ENCODE data around the gene SCLT1. TPM values are rescaled to one million over a fixed set of nuclear protein-coding genes. Genes with fewer than 3 reads are reported as not detected.

SCLT1 gene
- total and polyA plus RNA-seq, 2 of the 13 experiments (the other 11 are each of a cell fraction or from before 2014, with no cell fraction given), result 1.5 to 8.7 TPM

DNA sequence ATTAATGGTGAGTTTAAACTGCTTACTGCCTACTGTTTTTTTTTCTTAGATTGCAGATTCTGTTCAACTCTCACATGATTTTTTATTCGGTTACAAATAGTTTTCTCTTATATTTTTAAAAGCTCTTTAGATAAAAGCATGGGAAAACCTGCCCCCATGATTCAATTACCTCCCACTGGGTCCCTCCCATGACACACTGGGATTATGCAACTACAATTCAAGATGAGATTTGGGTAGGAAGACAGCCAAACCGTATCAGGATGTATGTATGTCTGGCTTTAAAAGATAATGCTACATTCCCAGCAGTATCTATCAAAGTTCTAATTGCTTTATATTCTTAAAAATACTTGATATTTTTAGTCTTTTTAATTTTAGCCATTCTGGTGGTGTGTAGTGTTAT lies 152.4 kb downstream of the SCLT1 start:
- DNase-seq (ENCODE audit: low spot score) (no peak), FAIRE-seq (no peak), ATAC-seq (no peak)
- intact Hi-C loops (cut with micrococcal nuclease; ENCODE audit: unreplicated experiment), result no loop called here
- H3K27ac ChIP-seq (ENCODE audit: extremely low read length, insufficient read depth, low read length), result no peak overlapping the region
- in situ Hi-C loops (cut with HindIII; ENCODE audit: extremely low pct_ligation_motif_present, low pct_unique_long_range_greater_than_20kb), result no loop called here
- CTCF ChIA-PET (ENCODE audit: low intra/inter-chr PET ratio, low total read pairs), result no interaction called here
- no peak for TF ChIP-seq NFYC (CRISPR knock-in tag; IDR thresholded peaks at IDR 0.05)
- TF ChIP-seq ZNF75D (CRISPR knock-in tag; IDR thresholded peaks at IDR 0.05; ENCODE audit: borderline replicate concordance), result no peak
- TF ChIP-seq ZFP41 (CRISPR knock-in tag; IDR thresholded peaks at IDR 0.05; ENCODE audit: borderline replicate concordance), result no peak
- TF ChIP-seq MTA3 (CRISPR knock-in tag; IDR thresholded peaks at IDR 0.05), result no peak
- TF ChIP-seq, protein P1, sequence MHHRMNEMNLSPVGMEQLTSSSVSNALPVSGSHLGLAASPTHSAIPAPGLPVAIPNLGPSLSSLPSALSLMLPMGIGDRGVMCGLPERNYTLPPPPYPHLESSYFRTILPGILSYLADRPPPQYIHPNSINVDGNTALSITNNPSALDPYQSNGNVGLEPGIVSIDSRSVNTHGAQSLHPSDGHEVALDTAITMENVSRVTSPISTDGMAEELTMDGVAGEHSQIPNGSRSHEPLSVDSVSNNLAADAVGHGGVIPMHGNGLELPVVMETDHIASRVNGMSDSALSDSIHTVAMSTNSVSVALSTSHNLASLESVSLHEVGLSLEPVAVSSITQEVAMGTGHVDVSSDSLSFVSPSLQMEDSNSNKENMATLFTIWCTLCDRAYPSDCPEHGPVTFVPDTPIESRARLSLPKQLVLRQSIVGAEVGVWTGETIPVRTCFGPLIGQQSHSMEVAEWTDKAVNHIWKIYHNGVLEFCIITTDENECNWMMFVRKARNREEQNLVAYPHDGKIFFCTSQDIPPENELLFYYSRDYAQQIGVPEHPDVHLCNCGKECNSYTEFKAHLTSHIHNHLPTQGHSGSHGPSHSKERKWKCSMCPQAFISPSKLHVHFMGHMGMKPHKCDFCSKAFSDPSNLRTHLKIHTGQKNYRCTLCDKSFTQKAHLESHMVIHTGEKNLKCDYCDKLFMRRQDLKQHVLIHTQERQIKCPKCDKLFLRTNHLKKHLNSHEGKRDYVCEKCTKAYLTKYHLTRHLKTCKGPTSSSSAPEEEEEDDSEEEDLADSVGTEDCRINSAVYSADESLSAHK (CRISPR knock-in tag; IDR thresholded peaks at IDR 0.05; ENCODE audit: borderline replicate concordance), result no peak
- no peak for TF ChIP-seq EP300 (IDR thresholded peaks at IDR 0.05; ENCODE audit: low read depth in 2 of 2, low read length in 2 of 2)
- TF ChIP-seq EP300 (CRISPR knock-in tag; IDR thresholded peaks at IDR 0.05; ENCODE audit: borderline replicate concordance), result no peak
- TF ChIP-seq STAT5B (CRISPR knock-in tag; IDR thresholded peaks at IDR 0.05), result no peak
- no peak for TF ChIP-seq ZMAT3 (CRISPR knock-in tag; conservative IDR thresholded peaks at IDR 0.05)
- no peaks in the 10 kb centered on the region for H3K27me3 ChIP-seq (ENCODE audit: control insufficient read depth in 1 of 2, insufficient read depth in 2 of 2, low read length in 2 of 2)
- no peaks in the 10 kb centered on the region for H3K79me2 ChIP-seq (ENCODE audit: insufficient read depth, low read length)
- H3K4me2 ChIP-seq (ENCODE audit: low read depth, low read length), result no peak overlapping the region
- no peak overlapping the region for H2AFZ ChIP-seq (ENCODE audit: low read length)
- POLR2A ChIA-PET, result no interaction called here
- no peaks in the 10 kb centered on the region for H3K4me1 ChIP-seq (ENCODE audit: insufficient read depth, low read length)
- H4K20me1 ChIP-seq (ENCODE audit: insufficient read depth, low read length), result no peaks in the 10 kb centered on the region
- no peak overlapping the region for H3K4me3 ChIP-seq (replicated peaks in 1 of 3; ENCODE audit: insufficient read depth in 1 of 3, low read depth in 2 of 3, low read length in 3 of 3)
- no peaks in the 10 kb centered on the region for H3K9me3 ChIP-seq (ENCODE audit: low read length)
- 99% methylated on average over 2 of the region's 2 CpGs for WGBS (ENCODE audit: low lambda C conversion rate)
- no peaks in the 10 kb centered on the region for H3K36me3 ChIP-seq (replicated peaks in 1 of 2; ENCODE audit: control insufficient read depth in 1 of 2, insufficient read depth in 2 of 2, low read length in 2 of 2)
- no TSS peak for BruUV-seq (replicated peaks)
- no peak overlapping the region for H3K9ac ChIP-seq (ENCODE audit: insufficient read depth, low read depth, low read length)

All from HepG2 (cell line).